Ishikawa (cell line): ENCODE results near the gene RO60.

Experiments
- CEBPB ChIP-seq: IDR thresholded peaks from 2 replicates; pipeline ENCODE4 v1.6.1; 2012
- CREB1 ChIP-seq: IDR thresholded peaks from 2 replicates; pipeline ENCODE4 v1.6.1; 2012; ENCODE audit warnings: low read depth
- EGR1 ChIP-seq: IDR thresholded peaks from 2 replicates; pipeline ENCODE4 v1.6.1; 2012
- EP300 ChIP-seq: IDR thresholded peaks from 2 replicates; pipeline ENCODE4 v1.6.1; 2012; ENCODE audit warnings: borderline replicate concordance
- FOXM1 ChIP-seq: IDR thresholded peaks from 2 replicates; pipeline ENCODE4 v1.6.1; 2012; ENCODE audit warnings: low read depth, borderline replicate concordance
- NFIC ChIP-seq: IDR thresholded peaks from 2 replicates; pipeline ENCODE4 v1.6.1; 2012
- RAD21 ChIP-seq: IDR thresholded peaks from 2 replicates; pipeline ENCODE4 v1.6.1; 2012; ENCODE audit warnings: low read depth
- TAF1 ChIP-seq: IDR thresholded peaks from 2 replicates; pipeline ENCODE4 v1.6.1; 2012; ENCODE audit warnings: low read depth, mild to moderate bottlenecking
- TCF12 ChIP-seq: IDR thresholded peaks from 2 replicates; pipeline ENCODE4 v1.6.1; 2012; ENCODE audit warnings: low read depth
- TEAD4 ChIP-seq: IDR thresholded peaks from 2 replicates; pipeline ENCODE4 v1.6.1; 2012
- YY1 ChIP-seq: IDR thresholded peaks from 2 replicates; pipeline ENCODE4 v1.6.1; 2012; ENCODE audit warnings: low read depth
- ZBTB7A ChIP-seq: IDR thresholded peaks from 2 replicates; pipeline ENCODE4 v1.6.1; 2012; ENCODE audit warnings: low read depth
- TF ChIP-seq, protein P1 (sequence below): IDR thresholded peaks from 2 replicates; pipeline ENCODE4 v1.6.1; 2012
- TF ChIP-seq, protein P2 (sequence below): IDR thresholded peaks from 2 replicates; pipeline ENCODE4 v1.6.1; 2012; ENCODE audit warnings: low read depth, mild to moderate bottlenecking
- TF ChIP-seq, protein P3 (sequence below): IDR thresholded peaks from 2 replicates; pipeline ENCODE4 v1.6.1; 2012

RO60 gene

DNA sequence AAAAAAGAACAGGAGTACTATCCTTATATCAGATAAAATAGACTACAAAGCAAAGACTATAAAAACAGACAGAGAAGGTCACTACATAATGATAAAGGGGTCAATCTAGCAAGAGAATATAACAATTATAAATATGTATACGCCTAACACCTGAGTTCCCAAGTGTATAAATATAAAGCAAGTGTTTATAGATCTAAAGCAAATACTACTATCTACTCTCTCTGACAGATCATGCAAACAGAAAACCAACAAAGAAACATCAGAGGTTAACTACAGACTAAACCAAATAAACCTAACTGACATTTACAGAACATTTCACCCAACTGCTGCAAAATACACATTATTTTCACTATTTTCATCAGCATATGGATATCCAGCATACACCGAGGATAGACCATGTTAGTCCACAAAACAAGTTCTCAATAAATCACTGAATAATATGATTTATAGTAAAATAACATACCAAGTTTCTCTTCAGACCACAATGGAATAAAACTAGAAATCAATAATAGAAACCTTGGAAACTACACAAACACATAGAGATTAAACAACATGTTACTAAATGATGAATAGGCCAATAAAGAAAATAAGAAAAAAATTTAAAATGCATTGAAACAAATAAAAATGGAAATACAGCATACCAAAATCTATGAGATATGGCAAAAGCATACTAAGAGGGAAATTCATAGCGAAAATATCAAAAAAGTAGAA lies 22.9 kb upstream of the RO60 start:
- TF ChIP-seq, protein P1, sequence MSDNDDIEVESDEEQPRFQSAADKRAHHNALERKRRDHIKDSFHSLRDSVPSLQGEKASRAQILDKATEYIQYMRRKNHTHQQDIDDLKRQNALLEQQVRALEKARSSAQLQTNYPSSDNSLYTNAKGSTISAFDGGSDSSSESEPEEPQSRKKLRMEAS: no peak
- TF ChIP-seq, protein P2, sequence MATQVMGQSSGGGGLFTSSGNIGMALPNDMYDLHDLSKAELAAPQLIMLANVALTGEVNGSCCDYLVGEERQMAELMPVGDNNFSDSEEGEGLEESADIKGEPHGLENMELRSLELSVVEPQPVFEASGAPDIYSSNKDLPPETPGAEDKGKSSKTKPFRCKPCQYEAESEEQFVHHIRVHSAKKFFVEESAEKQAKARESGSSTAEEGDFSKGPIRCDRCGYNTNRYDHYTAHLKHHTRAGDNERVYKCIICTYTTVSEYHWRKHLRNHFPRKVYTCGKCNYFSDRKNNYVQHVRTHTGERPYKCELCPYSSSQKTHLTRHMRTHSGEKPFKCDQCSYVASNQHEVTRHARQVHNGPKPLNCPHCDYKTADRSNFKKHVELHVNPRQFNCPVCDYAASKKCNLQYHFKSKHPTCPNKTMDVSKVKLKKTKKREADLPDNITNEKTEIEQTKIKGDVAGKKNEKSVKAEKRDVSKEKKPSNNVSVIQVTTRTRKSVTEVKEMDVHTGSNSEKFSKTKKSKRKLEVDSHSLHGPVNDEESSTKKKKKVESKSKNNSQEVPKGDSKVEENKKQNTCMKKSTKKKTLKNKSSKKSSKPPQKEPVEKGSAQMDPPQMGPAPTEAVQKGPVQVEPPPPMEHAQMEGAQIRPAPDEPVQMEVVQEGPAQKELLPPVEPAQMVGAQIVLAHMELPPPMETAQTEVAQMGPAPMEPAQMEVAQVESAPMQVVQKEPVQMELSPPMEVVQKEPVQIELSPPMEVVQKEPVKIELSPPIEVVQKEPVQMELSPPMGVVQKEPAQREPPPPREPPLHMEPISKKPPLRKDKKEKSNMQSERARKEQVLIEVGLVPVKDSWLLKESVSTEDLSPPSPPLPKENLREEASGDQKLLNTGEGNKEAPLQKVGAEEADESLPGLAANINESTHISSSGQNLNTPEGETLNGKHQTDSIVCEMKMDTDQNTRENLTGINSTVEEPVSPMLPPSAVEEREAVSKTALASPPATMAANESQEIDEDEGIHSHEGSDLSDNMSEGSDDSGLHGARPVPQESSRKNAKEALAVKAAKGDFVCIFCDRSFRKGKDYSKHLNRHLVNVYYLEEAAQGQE: no peak
- TF ChIP-seq FOXM1 (no peak), NFIC (no peak), CREB1 (no peak), TEAD4 (no peak), TAF1 (no peak), RAD21 (no peak), TCF12 (no peak), ZBTB7A (no peak), EGR1 (no peak), YY1 (no peak), EP300 (no peak), CEBPB (no peak)
- TF ChIP-seq, protein P3, sequence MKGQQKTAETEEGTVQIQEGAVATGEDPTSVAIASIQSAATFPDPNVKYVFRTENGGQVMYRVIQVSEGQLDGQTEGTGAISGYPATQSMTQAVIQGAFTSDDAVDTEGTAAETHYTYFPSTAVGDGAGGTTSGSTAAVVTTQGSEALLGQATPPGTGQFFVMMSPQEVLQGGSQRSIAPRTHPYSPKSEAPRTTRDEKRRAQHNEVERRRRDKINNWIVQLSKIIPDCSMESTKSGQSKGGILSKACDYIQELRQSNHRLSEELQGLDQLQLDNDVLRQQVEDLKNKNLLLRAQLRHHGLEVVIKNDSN: no peak

DNA sequence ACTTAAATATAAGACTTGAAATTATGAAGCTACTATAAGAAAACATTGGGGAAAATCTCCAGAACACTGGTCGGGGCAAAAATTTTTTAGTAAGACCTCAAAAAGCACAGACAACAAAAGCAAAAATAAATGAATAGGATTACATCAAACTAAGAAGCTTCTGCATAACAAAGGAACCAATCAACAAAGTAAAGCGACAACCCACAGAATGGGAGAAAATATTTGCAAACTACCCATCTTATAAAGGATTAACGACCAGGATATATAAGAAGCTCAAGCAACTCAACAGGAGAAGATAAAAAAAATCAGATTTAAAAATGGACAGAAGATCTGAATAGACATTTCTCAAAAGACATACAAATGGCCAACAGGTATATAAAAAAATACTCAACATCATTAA lies 19.4 kb upstream of the RO60 start:
- no peak for TF ChIP-seq CREB1
- no peak for TF ChIP-seq RAD21
- no peak for TF ChIP-seq EGR1
- TF ChIP-seq, protein P3: no peak
- TF ChIP-seq, protein P1: no peak
- no peak for TF ChIP-seq TCF12
- no peak for TF ChIP-seq FOXM1
- no peak for TF ChIP-seq ZBTB7A
- TF ChIP-seq TEAD4: no peak
- TF ChIP-seq, protein P2: no peak
- no peak for TF ChIP-seq EP300
- no peak for TF ChIP-seq NFIC

DNA sequence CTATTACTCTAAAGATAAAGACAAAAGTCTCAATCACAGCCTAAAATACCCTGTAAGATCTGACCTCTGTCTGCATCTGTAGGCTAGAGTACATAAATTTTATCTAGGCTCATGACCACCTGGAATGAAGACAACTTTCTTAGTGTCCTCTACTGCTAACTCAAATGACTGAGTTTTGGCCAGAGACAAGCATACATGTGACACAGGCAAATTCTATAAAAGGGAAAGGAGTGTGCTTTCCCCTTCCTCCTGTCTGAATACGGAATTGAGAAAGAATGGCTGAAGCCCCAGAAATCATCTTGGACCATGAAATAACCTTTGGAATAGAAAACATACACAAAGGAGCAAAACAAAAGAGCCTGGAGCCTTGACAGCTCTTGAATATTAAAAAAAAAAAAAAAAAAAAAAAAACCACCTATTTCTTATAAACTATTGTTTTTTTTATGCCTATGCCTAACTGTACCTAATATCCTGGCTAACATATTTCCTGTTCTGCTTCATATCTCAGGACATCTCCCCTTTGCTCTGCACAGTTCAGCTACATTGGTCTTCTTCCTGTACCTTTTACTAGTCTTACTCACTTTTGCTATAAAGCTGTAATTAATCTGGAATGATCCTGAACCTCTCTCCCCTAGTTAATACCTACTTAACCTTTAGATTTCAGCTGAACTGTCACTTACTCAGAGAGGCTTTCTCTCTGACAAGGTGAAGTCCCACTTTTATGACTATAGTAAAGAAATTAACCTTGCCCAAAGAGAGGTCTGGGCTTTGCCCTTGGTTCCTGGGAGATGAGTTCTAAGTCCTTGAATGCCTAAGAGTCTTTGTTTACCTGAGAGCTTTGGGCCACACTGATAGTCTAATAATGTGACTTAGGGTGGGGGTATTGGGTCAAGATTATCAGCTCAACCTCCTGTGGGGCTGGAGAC lies 16.4 kb upstream of the RO60 start:
- TF ChIP-seq ZBTB7A: no peak

DNA sequence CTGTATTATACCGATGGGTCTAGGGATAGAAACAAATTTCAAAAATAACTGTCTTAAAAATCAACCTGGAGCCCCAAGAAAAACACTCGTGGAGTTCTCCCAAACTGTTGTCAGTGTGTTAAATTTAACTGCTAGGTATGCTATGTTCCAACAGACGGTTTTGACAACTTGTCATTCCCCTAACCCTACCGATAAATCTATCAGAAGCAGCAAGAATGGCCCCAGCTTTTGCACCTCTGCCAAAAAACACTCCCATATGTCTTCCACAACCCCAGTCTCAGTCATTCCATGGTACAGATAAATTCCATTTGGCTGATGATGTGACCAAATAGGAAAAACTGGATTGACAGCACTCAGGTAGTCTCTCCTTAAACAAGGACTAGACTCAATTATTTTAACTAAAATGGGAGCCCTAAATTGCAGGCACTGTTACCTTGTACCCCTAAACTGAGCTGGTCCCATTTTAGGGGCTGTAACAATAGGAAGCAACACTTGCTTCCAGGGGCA lies 5.2 kb upstream of the RO60 start:
- TF ChIP-seq EGR1: no peak
- TF ChIP-seq, protein P1: no peak
- TF ChIP-seq CREB1: no peak
- TF ChIP-seq ZBTB7A: no peak
- TF ChIP-seq TEAD4: no peak
- TF ChIP-seq FOXM1: no peak
- TF ChIP-seq, protein P2: no peak
- no peak for TF ChIP-seq RAD21
- no peak for TF ChIP-seq TCF12
- no peak for TF ChIP-seq CEBPB
- TF ChIP-seq EP300: no peak
- no peak for TF ChIP-seq YY1
- no peak for TF ChIP-seq TAF1
- TF ChIP-seq, protein P3: no peak
- TF ChIP-seq NFIC: no peak
